DOHH2 (cell line): ENCODE data around the gene RBM33.

ENCODE experiments used
- EZH2phosphoT487 ChIP-seq: fragments of 200-600 bp; sonication (generic); IDR thresholded peaks from 2 replicates; pipeline ENCODE4 v1.6.1; 2017; ENCODE audit warnings: borderline replicate concordance, mild to moderate bottlenecking, antibody characterized with exemption, low read length, moderate library complexity, mixed read lengths
- TF ChIP-seq, protein P1 (sequence below): fragments of 200-600 bp; sonication (generic); IDR thresholded peaks from one replicate; pipeline ENCODE4 v1.5.1; 2014; ENCODE audit warnings: antibody characterized with exemption, mild to moderate bottlenecking, low read depth, low read length; ENCODE audit not compliant: poor library complexity, severe bottlenecking

DNA sequence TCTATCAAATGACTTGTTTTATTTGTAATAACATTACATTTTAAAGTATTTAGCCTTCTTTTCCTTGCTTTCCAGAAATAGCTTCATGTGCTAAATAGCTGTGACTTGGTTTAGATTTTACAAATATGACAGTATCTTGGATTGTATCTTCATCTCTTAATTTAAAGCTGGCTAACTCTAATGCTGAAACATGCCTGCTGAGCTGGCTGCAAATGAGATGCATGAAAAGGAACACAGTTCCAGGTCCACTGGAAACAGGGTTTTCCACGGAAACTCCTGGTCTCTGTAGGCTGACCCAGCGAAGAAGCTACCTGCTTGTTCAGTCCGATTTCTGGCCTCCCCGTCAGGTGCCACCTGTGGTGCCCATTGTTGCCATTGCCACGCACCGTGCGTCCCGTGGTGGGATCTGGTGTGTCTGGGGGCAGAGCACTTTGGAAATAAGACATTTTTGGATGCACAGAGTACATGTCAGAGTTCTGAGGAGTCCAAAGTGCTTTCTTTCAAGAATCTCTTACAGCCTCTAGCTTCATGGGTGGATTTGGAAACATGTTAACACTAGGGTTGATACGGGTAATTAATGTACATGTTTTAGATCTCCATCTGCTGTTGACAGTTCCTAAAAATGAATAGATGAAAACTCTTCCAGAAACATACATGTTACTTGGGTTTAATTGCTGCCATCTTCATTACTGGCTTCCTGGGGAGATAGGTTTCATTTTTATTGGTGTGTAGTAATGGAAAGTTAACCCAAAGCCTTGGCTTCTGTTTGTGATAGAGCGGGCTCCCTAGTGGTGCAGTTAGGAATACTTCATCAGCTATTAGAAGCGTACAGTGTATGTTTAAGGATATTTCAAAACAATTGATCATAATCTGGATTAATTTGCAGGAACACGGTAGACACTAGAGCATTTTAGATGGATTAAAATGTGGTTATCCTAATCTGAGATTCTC is 122.8 kb downstream of the RBM33 start:
- TF ChIP-seq, protein P1, sequence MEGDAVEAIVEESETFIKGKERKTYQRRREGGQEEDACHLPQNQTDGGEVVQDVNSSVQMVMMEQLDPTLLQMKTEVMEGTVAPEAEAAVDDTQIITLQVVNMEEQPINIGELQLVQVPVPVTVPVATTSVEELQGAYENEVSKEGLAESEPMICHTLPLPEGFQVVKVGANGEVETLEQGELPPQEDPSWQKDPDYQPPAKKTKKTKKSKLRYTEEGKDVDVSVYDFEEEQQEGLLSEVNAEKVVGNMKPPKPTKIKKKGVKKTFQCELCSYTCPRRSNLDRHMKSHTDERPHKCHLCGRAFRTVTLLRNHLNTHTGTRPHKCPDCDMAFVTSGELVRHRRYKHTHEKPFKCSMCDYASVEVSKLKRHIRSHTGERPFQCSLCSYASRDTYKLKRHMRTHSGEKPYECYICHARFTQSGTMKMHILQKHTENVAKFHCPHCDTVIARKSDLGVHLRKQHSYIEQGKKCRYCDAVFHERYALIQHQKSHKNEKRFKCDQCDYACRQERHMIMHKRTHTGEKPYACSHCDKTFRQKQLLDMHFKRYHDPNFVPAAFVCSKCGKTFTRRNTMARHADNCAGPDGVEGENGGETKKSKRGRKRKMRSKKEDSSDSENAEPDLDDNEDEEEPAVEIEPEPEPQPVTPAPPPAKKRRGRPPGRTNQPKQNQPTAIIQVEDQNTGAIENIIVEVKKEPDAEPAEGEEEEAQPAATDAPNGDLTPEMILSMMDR = no peak
- no peak for TF ChIP-seq EZH2phosphoT487
